GM18505 (cell line): ENCODE measurements around the gene PDYN.

ENCODE experiments used
- ATAC-seq: cut with Tn5 transposase; IDR thresholded peaks from one replicate; pipeline ENCODE4 v1.9.1; 2021; ENCODE audit not compliant: unreplicated experiment
- POLR2A ChIP-seq: IDR thresholded peaks from 4 replicates; pipeline ENCODE4 v1.6.1; 2011; ENCODE audit warnings: borderline replicate concordance; ENCODE audit not compliant: insufficient read depth, insufficient read length; ENCODE audit errors: extremely low read depth

The PDYN gene

DNA sequence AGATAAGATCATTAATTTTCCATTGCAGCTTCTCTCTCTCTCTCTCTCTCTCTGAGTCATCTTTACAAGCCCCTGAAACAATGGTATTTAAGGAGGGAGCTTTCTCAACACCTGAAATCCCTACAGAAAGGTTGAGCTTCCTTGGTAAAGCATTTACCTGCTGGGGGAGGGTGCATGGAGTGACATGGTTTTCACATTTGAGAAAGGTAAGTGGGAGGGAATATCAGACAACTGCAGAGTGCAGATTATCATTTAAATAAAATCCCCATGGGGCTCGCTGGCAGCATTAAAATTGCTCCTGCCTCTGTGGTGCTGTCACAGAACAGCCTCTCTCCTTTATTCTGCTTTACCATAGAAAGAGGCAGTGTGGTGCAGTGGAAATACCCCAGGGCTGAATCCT, 10.3 kb upstream of the PDYN start:
- no peak for TF ChIP-seq POLR2A

DNA sequence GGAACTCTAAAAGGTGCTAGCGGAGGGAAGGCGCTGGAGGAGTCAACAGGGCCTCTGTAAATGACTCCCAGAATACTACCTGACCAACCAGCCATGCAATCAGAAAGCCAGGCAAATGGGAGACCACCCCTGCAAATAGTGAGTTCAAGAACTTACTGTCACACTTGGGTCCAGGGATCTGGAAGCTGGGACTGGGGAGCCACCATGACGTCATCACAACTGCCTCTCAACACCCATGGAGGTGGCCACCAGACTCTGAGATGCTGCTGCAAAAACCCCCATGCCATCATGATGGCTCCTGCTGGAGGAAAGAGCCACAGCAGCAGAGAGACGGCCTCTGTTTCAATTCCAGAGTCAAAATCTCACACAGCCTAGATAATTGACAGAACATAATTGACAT, 8.5 kb upstream of the PDYN start:
- no peak for ATAC-seq

More for the DNA sequence above, 10.3 kb upstream of the PDYN start:
- no peak for ATAC-seq

DNA sequence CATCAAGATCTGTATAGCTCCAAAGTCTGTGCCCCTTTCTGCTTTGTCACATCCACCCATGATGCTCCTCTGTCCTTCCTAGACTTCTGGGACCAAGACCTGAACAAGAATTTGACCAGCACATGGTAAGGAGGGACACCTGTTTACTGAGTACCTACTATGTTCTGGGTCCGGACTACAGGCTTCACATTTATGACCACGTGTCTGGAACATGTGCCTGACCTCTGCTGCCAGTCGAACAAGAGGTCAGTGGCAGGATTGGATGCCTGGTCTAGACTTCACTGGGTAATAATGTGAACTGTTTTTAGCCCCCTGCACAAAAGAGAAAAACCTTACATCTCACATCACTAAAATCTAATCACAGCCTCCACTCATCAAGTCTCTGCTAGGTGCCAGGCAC, 7.3 kb upstream of the PDYN start:
- ATAC-seq = no peak
- TF ChIP-seq POLR2A = no peak

More for the DNA sequence above, 8.5 kb upstream of the PDYN start:
- TF ChIP-seq POLR2A = no peak

- no peak for TF ChIP-seq POLR2A
- no peak for ATAC-seq
Measured at GRCh38 chr20:2000285-2000684, 6.4 kb upstream of the PDYN start.

GRCh38 chr20:1998715-1999114, 4.9 kb upstream of the PDYN start:
- no peak for TF ChIP-seq POLR2A
- no peak for ATAC-seq

DNA sequence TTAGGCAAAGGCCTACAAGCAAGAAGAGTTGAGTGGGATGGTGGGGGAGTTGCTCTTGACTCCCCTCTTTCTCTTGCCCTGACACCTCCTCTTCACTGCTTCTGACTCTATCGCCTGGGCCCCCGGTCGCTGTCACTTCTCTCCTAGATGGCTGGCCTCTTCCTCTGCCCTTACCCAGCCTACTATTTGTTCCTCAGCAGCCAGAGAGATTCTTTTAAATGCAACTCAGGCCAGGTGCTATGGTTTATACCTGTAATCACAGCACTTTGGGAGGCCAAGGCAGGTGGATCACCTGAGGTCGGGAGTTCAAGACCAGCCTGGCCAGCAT, 4.3 kb upstream of the PDYN start:
- no peak for ATAC-seq
- no peak for TF ChIP-seq POLR2A

- ATAC-seq = no peak
- no peak for TF ChIP-seq POLR2A
Measured at GRCh38 chr20:1997483-1998192, 3.8 kb upstream of the PDYN start.

- no peak for ATAC-seq
- TF ChIP-seq POLR2A = no peak
Measured at GRCh38 chr20:1995531-1996310, 1.9 kb upstream of the PDYN start.

DNA sequence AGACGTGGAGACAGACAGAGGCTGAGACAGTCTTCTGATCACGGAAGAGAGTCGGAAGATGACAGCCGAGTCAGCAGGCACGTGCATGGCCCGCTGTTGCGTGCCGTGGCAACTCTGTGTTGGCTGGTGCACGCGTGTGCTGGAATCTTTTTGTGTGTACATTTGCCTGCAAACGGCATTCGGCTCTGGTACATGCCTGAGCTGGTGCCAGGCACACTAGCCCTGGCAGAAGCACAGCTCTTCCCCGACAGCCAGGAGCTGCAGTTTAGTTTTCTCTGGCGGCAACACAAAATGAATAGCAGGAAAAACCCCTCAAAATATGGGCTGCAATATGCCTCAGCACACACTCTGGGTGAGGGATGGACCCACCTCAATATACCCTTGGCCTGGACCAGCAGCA, 769 bp upstream of the PDYN start:
- ATAC-seq = no peak
- no peak for TF ChIP-seq POLR2A

DNA sequence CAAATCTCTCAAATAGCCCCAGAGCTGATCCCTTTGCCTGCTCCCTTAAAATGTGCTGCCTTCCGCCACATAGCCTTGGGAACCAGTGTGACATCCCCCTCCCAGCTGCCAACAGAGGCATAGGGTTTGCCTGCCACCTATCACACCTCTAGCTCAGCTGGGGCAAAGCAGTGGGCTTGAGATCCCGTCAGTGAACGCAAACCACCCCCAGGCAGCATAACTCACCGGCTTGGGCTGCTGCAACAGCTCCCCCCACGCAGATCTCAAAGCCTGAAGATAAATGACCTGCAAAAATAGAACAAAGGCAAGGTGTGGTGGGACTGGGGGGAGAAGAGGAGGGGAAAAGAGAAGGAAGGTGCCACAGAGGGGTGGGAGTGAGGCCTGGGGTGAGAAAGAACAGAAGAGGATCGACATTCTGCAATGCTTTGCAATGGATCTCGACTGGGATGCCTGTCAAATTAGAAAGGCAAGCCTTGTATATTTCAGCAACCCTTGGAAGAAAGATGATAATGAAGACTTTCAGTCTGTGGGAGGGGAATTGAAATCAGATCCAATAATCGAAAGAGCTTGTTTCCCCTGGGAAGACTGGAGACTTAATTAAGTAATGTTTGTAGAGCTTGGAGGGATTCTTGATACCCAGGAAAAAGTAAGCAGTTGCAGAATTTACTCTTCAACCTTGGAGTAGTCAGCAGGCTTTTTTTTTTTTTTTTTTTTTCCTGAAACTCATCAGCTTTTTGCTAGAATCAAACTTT, 1.3 kb downstream of the PDYN start:
- TF ChIP-seq POLR2A = no peak
- ATAC-seq = no peak

- no peak for ATAC-seq
- no peak for TF ChIP-seq POLR2A
Measured at GRCh38 chr20:1987826-1988225, 6.0 kb downstream of the PDYN start.

DNA sequence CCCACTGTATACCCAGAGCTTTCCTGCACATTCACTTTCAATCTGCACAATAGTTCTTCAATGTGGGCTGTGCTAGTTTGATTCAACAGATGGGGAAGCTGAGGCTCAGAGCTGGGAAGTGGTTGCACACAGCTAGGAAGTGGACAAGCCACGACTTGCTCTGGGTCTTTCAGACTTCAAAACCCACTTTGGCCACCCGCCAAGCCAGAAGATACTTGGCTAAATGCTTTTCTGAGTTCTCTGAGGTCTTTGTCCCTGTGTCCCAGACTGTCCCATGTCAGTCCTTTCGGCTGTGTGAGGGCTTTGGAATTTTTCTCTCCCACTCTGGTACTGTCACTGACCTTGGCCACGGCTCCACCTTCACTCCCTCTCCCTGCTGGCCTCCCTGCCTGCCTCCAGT, 10.6 kb downstream of the PDYN start:
- ATAC-seq = no peak
- TF ChIP-seq POLR2A = no peak

GRCh38 chr20:1982686-1983085, 11.2 kb downstream of the PDYN start:
- no peak for ATAC-seq
- TF ChIP-seq POLR2A = no peak
